HG03432 (cell line): ENCODE measurements around the gene NPSR1.

Experiments
- ATAC-seq: cut with Tn5 transposase; IDR thresholded peaks from one replicate; pipeline ENCODE4 v1.9.1; 2021; ENCODE audit warnings: mild to moderate bottlenecking, moderate library complexity; ENCODE audit not compliant: unreplicated experiment

The NPSR1 gene

DNA sequence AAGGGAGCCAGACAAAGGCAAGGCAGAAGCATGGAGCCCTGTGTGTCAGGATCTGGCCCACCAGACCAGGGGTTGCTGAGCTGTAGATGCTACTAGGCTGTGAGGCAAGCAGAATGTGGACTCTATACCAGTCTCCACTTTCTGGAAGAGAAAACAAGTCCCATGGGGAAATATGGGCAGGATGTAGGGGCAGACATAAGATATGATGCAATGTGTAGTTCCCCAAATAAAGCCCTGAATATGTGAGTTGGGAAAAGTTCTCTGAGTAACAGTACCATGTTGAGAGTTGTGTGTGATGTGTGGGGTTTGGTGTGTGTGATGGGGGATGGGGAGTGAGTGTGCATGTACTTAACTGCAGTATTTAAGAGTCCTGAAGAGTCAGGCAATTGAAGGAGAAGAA, 62.3 kb downstream of the NPSR1 start:
- ATAC-seq: no peak

- no peak for ATAC-seq
Observed at GRCh38 chr7:34723338-34723737, 65.3 kb downstream of the NPSR1 start.

DNA sequence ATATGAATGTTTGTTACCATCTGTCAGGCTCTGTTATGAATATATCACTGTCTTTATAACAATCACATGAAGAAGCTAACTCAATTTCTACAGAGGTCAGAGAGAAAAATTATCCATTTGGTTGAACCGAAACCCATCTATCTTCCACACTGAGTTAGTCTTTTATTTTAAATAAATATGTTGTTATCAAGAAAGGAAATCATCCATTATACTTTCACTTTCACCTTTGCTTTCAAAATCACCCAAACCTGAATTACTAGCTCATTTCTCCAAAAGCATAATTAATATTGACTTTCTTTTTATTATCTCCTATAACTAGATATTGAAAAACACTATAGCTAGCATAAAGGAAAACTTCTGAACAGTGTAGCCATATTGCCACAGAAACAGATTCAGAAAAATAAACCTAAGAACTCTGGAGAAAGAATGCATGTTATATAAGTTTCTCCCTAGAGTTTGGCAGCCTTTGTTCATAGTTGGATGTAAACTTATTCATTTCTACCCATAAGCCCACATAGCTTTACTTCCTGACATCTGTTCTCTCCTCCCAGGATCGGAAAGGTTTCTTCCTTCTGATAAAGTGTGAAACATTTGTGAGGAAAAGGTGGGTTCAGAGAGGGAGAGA, 66.0 kb downstream of the NPSR1 start:
- no peak for ATAC-seq

- ATAC-seq: no peak
Observed at GRCh38 chr7:34726221-34726620, 68.2 kb downstream of the NPSR1 start.

- no peak for ATAC-seq
Observed at GRCh38 chr7:34727464-34727995, 69.5 kb downstream of the NPSR1 start.

GRCh38 chr7:34728156-34728555, 70.1 kb downstream of the NPSR1 start:
- no peak for ATAC-seq

- ATAC-seq: no peak
Observed at GRCh38 chr7:34734771-34735170, 76.8 kb downstream of the NPSR1 start.

- ATAC-seq: no peak
Observed at GRCh38 chr7:34735526-34735925, 77.5 kb downstream of the NPSR1 start.

DNA sequence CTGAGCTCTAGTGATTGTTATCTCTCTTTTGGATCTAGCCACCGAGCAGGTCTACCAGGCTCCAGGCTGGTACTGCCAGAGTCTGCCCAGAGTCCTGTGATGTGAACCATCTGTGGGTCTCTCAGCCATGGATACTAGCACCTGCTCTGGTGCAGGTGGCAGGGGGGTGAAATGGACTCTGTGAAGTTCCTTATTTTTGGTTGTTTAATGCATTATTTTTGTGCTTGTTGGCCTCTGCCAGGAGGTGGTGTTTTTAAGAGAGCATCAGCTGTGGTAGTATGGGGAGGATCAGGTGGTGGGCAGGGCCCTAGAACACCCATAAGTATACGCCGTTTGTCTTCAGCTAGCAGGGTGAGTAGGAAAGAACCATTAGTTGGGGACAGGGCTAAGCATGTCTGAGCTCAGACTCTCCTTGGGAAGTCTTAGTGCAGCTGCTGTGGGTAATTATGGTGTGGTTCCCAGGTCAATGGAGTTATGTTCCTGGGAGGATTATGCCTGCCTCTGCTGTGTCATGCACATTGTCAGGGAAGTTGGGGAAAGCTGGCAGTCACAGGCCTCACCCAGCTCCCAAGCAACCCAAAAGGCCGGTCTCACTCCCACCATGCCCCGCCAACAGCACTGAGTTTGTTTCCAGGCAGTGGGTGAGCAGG, 81.8 kb downstream of the NPSR1 start:
- no peak for ATAC-seq

- ATAC-seq: no peak
Observed at GRCh38 chr7:34740840-34741239, 82.8 kb downstream of the NPSR1 start.

DNA sequence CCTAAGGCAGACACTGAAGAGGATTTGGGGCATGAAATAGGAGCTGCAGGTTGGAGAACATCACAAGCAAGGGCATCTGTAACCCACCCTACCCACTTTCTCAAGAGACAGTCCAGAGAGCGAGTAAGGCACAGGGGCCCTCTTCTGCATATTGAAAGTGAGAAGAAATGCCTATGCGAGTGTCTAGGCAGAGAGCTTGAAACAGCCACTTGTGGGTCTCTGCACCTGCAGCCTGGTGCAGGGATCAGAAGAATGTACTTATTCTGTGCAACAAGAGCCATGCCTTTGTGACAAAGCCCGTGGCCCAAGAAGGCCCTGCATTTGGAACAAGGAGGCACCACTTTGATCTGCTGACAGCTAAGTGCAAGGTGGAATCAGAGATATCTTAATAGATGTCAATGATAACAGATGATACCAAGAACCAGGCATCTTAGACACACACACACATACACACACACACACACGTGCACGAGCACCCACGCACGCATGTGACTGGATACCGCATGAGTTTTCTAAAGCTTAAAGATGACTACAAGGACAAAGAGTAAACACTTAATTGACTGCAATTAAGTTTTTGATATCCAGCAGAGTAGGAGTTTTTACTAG, 89.3 kb downstream of the NPSR1 start:
- ATAC-seq: peak; percentile 41

DNA sequence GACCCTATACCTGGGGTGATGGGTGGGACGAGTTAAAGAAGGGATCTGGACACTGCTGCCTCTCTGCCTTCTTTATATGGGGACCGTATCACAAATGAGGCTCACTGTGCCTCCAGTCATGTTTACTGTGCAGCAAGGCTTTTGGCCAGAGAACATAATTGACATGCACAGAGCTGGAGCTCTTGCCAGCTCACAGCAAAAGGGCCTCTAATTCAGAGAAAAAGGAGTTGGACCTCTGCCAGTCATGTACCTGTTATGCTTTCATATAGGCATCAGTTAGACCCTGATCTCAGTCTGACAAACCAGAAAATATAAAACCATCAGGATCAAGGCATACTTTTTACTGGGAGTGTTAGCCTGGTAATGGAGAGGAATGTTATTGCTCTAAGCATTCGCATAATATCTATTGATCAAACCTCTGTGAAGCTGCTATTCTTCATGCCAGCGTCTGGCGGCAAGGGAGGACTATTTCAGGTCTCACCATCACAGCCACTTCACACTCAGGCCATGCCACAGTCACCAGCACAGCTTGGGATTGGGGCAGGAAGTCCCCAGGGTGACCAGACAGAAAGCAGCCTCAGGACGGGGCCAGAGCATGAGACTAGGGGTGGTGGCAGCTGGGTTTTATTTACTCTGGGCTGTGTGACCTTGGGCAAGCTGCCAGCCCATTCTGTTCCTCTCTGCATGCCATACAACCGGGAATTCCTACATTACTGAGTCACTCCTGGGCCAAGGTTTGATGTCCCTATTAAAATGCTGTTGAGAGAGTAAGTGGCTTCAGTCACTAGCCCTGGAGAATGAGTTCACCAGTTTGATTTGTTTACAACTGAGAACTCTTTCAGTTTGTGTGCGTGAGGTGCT, 90.1 kb downstream of the NPSR1 start:
- peak; percentile 28 for ATAC-seq

DNA sequence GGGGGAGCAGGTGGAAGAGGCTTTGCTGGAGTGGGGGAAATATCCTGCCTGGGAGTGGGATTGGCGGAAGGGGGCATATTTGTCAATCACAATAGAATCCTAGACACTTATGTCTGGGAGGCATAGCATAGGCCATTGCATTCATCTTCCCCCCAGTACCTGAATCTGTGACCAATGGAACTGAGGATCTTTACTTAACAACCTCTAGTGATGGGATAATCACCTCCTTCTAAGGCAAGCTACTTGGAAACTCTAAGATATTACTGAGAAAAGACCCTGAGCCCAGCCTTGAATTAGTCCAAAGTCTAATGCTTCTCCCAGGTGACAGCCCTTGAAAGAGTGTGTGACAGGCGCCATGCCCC, 90.7 kb downstream of the NPSR1 start:
- no peak for ATAC-seq

DNA sequence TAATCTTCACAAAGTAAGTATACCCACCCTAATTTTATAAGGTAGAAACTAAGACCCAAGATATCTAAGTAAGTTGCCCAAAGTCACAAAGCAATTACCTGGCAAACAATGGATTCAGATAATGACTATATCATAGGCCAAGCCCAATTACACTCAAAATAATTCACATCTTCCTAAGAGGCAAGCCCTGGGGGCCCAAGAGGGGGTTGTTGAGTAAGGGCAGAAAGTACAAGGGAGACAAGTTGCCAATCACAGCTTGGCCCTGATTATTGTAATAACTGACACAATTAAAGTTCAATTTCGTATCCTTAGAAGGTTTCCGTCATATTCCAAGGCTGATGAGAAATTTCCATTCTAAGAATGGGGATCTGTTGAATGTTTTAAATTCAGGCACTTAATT, 91.4 kb downstream of the NPSR1 start:
- no peak for ATAC-seq

GRCh38 chr7:34750209-34750608, 92.2 kb downstream of the NPSR1 start:
- no peak for ATAC-seq

GRCh38 chr7:34750636-34751035, 92.6 kb downstream of the NPSR1 start:
- no peak for ATAC-seq

DNA sequence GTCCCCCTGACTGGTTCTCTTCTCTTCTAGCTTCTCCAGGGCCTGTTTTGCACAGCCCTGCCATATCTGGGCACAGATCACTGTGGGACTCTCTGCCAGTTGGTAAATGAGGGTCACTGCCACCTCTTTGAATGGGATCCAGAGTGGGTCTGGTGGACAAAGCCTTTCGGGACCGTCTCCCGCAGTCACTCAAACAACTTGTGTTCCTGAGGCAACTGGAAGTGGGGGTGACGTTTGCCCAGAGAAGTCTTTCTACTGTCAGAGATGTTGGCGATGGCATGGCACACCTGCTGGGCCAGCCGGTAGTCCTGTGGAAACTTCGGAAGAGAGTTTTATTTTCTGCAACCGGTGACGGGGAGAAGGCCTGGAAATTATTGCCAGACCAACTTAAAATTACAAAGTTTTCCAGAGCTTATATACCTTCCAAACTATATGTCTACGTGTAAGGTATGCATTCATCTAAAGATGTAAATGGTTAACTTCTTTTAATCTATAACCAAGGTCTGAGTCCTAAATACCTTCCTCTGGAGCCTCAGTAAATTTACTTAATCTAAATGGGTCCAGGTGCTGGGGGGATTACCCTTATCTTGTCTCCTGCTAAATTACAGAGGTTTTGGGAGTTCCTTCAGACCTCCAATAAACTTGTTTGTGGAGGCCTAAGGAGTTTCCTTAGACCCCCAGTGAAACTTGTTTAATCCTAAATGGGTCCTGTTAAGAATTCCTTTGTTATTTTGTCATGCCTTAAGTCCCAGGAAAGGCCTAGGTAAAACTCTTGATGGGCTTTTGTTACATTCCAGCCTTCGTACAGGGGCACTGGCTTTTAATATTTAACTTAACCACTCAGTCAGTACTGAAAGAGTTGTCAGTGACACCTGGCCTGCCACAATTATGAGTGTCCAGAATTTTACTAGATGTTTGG, 94.0 kb downstream of the NPSR1 start:
- ATAC-seq: peak; percentile 26

GRCh38 chr7:34752929-34753328, 94.9 kb downstream of the NPSR1 start:
- ATAC-seq: peak; percentile 39

DNA sequence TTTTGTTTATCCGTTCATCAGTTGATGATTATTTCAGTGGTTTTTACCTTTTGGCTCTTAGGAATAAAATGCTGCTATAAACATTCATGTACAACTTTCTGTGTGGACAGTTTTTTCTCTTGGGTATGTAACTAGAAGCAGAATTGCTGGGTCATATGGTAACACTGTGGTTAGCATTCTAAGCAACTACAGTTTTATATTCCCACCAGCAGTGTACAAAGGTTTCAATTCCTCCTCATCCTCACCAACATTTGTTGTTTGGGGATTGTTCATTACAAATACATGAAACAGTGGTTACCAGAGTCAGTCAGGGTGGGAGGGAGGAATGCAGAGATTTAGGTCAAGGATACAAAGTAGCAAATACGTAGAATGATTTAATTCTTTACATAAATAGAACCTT, 97.0 kb downstream of the NPSR1 start:
- peak; percentile 41 for ATAC-seq

DNA sequence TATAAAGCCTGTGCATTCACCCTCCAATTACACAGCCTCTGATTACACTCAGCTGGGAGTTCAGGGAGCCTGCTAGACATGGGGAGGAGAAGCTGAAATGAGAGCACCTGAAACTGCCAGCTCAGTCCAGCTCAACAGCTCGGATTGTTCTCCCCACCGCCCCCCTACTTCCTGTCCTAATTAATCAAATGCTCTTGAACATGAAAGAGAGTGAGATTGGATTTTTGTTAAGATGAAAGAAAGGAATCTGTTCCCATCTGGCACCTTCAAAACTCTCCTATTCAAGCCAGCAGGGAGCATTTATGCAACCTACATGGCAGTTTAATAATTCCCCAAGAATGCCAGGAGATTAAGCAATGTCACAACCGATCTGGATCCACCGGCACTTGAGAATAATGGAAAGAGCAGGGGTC, 98.0 kb downstream of the NPSR1 start:
- peak; percentile 24 for ATAC-seq
